HEK293 (cell line): Measurements from ENCODE around the gene STAB2.

ENCODE experiments used
- CTCF ChIA-PET: fragments of 350-600 bp; formaldehyde crosslinking; extraction: SDS; loops from one replicate; lab custom pipeline; 2021; ENCODE audit warnings: antibody characterized with exemption; lab: Yijun Ruan, JAX
- POLR2A ChIA-PET: fragments of 300-600 bp; formaldehyde crosslinking; extraction: SDS; loops from one replicate; lab custom pipeline; 2020; ENCODE audit warnings: antibody characterized with exemption, inconsistent platforms; lab: Yijun Ruan, JAX
- H3K27ac ChIP-seq: fragments of 200-500 bp; sonication (Bioruptor generic); 2 replicates; pipeline ENCODE4 v1.5.1; 2014; ENCODE audit warnings: low read depth, low read length, control low read depth, inconsistent platforms; ENCODE audit errors: extremely low read depth
- H3K36me3 ChIP-seq, 2 experiments: fragments of 200-500 bp in 1 of 2; sonication (Bioruptor generic) in 1 of 2; 1 replicate in 1 of 2; 2 replicates in 1 of 2; pipeline ENCODE4 v1.5.1; 2014 to 2017; ENCODE audit warnings: inconsistent platforms in 2 of 2, low read length in 2 of 2; ENCODE audit not compliant: control insufficient read depth in 2 of 2, insufficient read depth in 1 of 2
- H3K4me1 ChIP-seq: fragments of 200-500 bp; sonication (Bioruptor generic); 2 replicates; pipeline ENCODE4 v1.5.1; 2014; ENCODE audit warnings: mild to moderate bottlenecking, low read length, inconsistent platforms; ENCODE audit not compliant: control insufficient read depth, insufficient read depth
- H3K4me3 ChIP-seq: 2 replicates; pipeline ENCODE4 v1.5.1; 2011; ENCODE audit warnings: low read depth, mild to moderate bottlenecking, control low read depth, low read length, moderate library complexity
- H3K9me3 ChIP-seq: fragments of 200-500 bp; sonication (Bioruptor generic); 2 replicates; pipeline ENCODE4 v1.5.1; 2014; ENCODE audit warnings: low read depth, low read length, inconsistent platforms; ENCODE audit not compliant: control insufficient read depth, insufficient read depth
- GLI4 ChIP-seq: fragments of 450-650 bp; formaldehyde crosslinking; IDR thresholded peaks from 2 replicates; pipeline ENCODE4 v1.5.1; 2016; ENCODE audit warnings: missing biosample characterization, missing genetic modification characterization
- KLF10 ChIP-seq: fragments of 450-650 bp; IDR thresholded peaks from 2 replicates; pipeline ENCODE4 v1.5.1; 2018; ENCODE audit warnings: missing biosample characterization, mild to moderate bottlenecking, missing genetic modification characterization
- RBAK ChIP-seq: fragments of 450-650 bp; formaldehyde crosslinking; IDR thresholded peaks from 2 replicates; pipeline ENCODE4 v1.5.1; 2016; ENCODE audit warnings: missing biosample characterization, missing genetic modification characterization
- TCF7L2 ChIP-seq: IDR thresholded peaks from 2 replicates; pipeline ENCODE4 v1.6.1; 2011; ENCODE audit warnings: low read depth, mild to moderate bottlenecking, inconsistent platforms, low read length, moderate library complexity, borderline replicate concordance
- ZEB2 ChIP-seq: fragments of 450-650 bp; formaldehyde crosslinking; IDR thresholded peaks from 2 replicates; pipeline ENCODE4 v1.5.1; 2016; ENCODE audit warnings: missing biosample characterization, missing genetic modification characterization
- ZFP37 ChIP-seq: fragments of 450-650 bp; formaldehyde crosslinking; IDR thresholded peaks from 2 replicates; pipeline ENCODE4 v1.5.1; 2016; ENCODE audit warnings: missing biosample characterization, missing genetic modification characterization
- ZNF174 ChIP-seq: fragments of 450-650 bp; formaldehyde crosslinking; IDR thresholded peaks from 2 replicates; pipeline ENCODE4 v1.5.0; 2017; ENCODE audit warnings: missing biosample characterization, mild to moderate bottlenecking, missing genetic modification characterization
- ZNF214 ChIP-seq: fragments of 450-650 bp; formaldehyde crosslinking; IDR thresholded peaks from 2 replicates; pipeline ENCODE4 v1.5.1; 2017; ENCODE audit warnings: missing biosample characterization, mild to moderate bottlenecking, missing genetic modification characterization, borderline replicate concordance
- ZNF394 ChIP-seq: fragments of 450-650 bp; formaldehyde crosslinking; IDR thresholded peaks from 2 replicates; pipeline ENCODE4 v1.5.1; 2016; ENCODE audit warnings: missing biosample characterization, missing genetic modification characterization, mild to moderate bottlenecking, moderate library complexity, borderline replicate concordance
- ZNF529 ChIP-seq: fragments of 450-650 bp; formaldehyde crosslinking; IDR thresholded peaks from 2 replicates; pipeline ENCODE4 v1.5.1; 2017; ENCODE audit warnings: missing genetic modification characterization, missing biosample characterization; ENCODE audit not compliant: insufficient replicate concordance
- ZNF571 ChIP-seq: fragments of 450-650 bp; formaldehyde crosslinking; IDR thresholded peaks from 2 replicates; pipeline ENCODE4 v1.5.0; 2017; ENCODE audit warnings: missing biosample characterization, missing genetic modification characterization
- ZNF596 ChIP-seq: fragments of 450-650 bp; IDR thresholded peaks from 2 replicates; pipeline ENCODE4 v1.5.0; 2018; ENCODE audit warnings: missing biosample characterization, mild to moderate bottlenecking, missing genetic modification characterization, moderate library complexity
- ZNF707 ChIP-seq: fragments of 450-650 bp; formaldehyde crosslinking; IDR thresholded peaks from 2 replicates; pipeline ENCODE4 v1.5.1; 2016; ENCODE audit warnings: missing biosample characterization, missing genetic modification characterization
- ZNF830 ChIP-seq: fragments of 450-650 bp; IDR thresholded peaks from 2 replicates; pipeline ENCODE4 v1.5.0; 2018; ENCODE audit warnings: missing biosample characterization, missing genetic modification characterization, low read depth, mild to moderate bottlenecking, moderate library complexity
- TF ChIP-seq, protein P1 (sequence below): fragments of 450-650 bp; formaldehyde crosslinking; IDR thresholded peaks from 2 replicates; pipeline ENCODE4 v1.5.1; 2016; ENCODE audit warnings: missing biosample characterization, missing genetic modification characterization
- TF ChIP-seq, protein P2 (sequence below): fragments of 450-650 bp; formaldehyde crosslinking; IDR thresholded peaks from 2 replicates; pipeline ENCODE4 v1.5.1; 2017; ENCODE audit warnings: missing biosample characterization, missing genetic modification characterization

STAB2 gene

DNA sequence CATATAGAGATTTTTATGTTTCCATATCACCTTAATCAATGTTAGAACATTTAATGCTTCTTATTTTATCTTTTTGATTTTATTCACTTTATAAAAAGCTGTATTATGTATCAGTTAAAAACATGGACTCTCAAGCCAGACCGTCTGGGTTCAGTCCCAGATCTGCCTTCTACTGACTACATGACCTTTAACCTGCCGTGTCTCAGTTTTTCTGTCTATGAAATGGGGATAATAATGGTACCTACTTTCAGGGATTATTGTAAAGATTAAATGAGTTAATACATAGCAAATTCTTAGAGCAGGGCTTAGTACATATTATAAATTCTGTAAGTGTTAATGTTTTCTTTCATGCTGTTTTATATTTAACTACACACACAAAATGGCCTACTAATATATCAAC lies 50.4 kb downstream of the STAB2 start:
- Histone ChIP-seq H3K36me3 (no peaks in the 10 kb centered on the region), H3K27ac (no peak overlapping the region), H3K9me3 (no peaks in the 10 kb centered on the region), H3K4me3 (no peak overlapping the region)
- ChIA-PET CTCF (interaction anchor here (0.8 kb wide), 1 partner anchor 299 kb away, joined by 4 read pairs; no protein-coding TSS in a partner anchor), POLR2A (no interaction called here)
- TF ChIP-seq TCF7L2 (no peak), RBAK (tag by site-specific recombination) (no peak), ZNF214 (tag by site-specific recombination) (no peak)
- TF ChIP-seq, protein P1, sequence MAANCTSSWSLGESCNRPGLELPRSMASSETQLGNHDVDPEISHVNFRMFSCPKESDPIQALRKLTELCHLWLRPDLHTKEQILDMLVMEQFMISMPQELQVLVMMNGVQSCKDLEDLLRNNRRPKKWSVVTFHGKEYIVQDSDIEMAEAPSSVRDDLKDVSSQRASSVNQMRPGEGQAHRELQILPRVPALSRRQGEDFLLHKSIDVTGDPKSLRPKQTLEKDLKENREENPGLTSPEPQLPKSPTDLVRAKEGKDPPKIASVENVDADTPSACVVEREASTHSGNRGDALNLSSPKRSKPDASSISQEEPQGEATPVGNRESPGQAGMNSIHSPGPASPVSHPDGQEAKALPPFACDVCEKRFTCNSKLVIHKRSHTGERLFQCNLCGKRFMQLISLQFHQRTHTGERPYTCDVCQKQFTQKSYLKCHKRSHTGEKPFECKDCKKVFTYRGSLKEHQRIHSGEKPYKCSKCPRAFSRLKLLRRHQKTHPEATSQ (tag by site-specific recombination): no peak
- TF ChIP-seq, all 188 proteins: peak for 0
- H3K4me1 ChIP-seq: no peaks in the 10 kb centered on the region

DNA sequence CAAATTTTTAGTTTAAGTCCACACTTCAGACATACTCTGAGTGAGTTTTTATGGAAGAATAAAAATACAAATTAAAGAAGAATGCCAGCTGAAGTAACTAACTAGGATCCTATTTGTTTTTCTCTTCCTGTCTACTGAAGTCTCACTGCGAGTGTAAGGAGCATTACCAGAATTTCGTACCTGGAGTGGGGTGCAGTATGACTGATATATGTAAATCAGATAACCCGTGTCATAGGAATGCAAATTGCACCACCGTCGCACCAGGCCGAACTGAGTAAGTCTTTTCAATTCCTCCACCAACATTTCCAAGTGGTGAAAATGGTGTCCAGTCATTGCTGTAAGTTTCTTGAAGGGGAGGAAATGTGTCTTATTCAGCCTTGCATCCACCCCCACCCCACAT lies 52.9 kb downstream of the STAB2 start:
- POLR2A ChIA-PET: interaction anchor here (0.7 kb wide), 1 partner anchor 117 kb away, joined by 3 read pairs; no protein-coding TSS in a partner anchor
- CTCF ChIA-PET: no interaction called here
- no peak overlapping the region for H3K27ac ChIP-seq
- no peaks in the 10 kb centered on the region for H3K36me3 ChIP-seq
- no peak overlapping the region for H3K4me3 ChIP-seq
- no peak for TF ChIP-seq GLI4
- TF ChIP-seq ZNF394: no peak
- TF ChIP-seq ZNF707 (tag by site-specific recombination): peak; percentile 76
- TF ChIP-seq, protein P1 (tag by site-specific recombination): no peak
- H3K4me1 ChIP-seq: no peaks in the 10 kb centered on the region
- no peaks in the 10 kb centered on the region for H3K9me3 ChIP-seq

DNA sequence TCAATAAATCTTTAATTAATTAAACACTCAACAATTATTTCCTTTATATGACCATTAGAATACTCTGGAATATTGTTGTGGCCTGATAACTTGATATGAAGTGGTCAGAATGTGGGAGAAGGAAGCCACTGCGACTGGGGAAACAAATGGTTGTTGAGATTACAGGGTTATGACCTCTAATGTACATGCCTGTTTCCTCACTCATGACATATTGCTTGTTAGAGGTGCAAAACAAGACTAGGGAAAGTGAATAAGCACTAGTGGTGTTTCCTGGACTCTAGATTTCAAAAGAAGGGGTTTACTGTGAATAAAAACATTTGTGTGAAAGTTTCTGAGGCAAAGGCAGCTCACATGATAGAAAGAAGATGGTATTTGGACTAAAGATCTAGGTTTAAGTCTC lies 53.3 kb downstream of the STAB2 start:
- Histone ChIP-seq H3K4me3 (no peak overlapping the region), H3K9me3 (no peaks in the 10 kb centered on the region), H3K36me3 (no peaks in the 10 kb centered on the region), H3K27ac (no peak overlapping the region), H3K4me1 (no peaks in the 10 kb centered on the region)
- TF ChIP-seq ZNF571 (tag by site-specific recombination): no peak
- TF ChIP-seq ZNF174 (tag by site-specific recombination): no peak
- TF ChIP-seq ZNF529 (tag by site-specific recombination): no peak
- TF ChIP-seq ZNF830 (tag by site-specific recombination): no peak
- TF ChIP-seq ZEB2 (tag by site-specific recombination): no peak
- no peak for TF ChIP-seq ZNF596 (tag by site-specific recombination)
- no peak for TF ChIP-seq ZFP37 (tag by site-specific recombination)
- TF ChIP-seq, protein P2, sequence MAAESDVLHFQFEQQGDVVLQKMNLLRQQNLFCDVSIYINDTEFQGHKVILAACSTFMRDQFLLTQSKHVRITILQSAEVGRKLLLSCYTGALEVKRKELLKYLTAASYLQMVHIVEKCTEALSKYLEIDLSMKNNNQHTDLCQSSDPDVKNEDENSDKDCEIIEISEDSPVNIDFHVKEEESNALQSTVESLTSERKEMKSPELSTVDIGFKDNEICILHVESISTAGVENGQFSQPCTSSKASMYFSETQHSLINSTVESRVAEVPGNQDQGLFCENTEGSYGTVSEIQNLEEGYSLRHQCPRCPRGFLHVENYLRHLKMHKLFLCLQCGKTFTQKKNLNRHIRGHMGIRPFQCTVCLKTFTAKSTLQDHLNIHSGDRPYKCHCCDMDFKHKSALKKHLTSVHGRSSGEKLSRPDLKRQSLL: no peak
- TF ChIP-seq KLF10 (tag by site-specific recombination): no peak
- ChIA-PET POLR2A (no interaction called here), CTCF (interaction anchor here (3.7 kb wide), 1 partner anchor 8 kb away, joined by 42 read pairs; no protein-coding TSS in a partner anchor)
